Measurements from ENCODE around the gene KLHL24.
"Not testable (repeated sequence)": the region's sequence is repeated elsewhere in the genome, so short reads cannot be mapped to it uniquely, and the experiment has no call there.

KLHL24 gene

DNA sequence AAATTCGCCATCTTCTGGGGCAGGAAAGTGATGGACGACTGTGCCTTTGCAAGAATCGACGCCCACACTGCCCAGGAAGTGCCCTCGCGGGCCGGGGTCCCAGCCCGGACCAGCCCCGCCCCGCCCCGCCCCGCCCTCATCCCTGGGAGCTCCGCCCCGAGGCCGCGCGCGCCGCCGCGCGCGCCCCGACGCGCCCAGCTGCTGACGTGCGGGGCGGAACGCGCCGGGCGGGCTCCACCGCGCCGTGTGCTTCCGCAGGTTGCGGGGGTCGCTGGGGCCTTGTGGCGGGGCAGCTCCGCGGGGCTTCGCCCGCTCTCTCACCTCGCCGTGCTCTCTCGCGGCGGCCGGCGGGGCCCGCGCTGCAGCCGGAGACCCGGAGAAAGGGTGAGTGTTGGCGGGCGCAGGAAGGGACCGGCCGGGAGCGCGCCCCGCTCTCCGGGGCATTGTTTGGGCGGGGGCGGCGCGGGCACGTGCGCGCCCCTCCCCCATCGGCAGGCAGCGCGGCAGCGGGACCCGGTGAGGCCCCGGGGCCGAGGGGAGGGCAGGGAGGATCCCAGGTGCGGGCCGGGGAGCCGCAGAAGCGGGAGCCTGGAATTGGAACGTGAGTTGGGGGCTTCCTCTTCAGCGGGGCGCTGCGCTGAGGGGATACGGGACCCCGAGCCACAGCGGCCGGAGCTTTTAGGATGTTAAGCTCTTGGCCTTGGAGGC, 62.3 kb downstream of the KLHL24 start, which contains the start of gene YEATS2:
YEATS2 (plus strand) TSS at position 188 of the 708 bp plus-strand sequence. CDS start 17,366 bp downstream, outside the sequence.
- peak; percentile 96 for DNase-seq (ENCODE audit: low spot score)

DNA sequence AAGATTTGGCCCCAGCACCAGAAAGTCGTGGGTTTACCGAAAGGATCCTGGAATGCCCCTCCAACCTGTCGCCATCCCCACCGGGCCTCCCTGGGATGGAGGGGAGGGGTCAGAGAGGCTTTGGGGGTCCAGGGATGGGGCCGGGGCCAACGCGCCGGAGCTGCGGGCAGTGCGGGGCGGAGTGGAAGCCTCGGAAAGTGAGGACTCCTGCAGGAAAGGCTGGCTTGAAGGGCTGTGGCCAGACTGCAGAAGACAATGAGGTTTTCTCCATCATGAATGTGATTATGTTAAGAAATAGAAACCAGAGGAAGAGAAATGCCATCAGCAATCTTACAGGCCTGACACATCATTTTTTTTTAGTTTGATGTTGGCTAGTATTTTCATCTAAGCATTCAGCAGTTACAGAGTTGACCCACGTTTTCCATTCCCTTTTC, 62.9 kb downstream of the KLHL24 start:
- peak; percentile 66 for DNase-seq (ENCODE audit: low spot score)

DNA sequence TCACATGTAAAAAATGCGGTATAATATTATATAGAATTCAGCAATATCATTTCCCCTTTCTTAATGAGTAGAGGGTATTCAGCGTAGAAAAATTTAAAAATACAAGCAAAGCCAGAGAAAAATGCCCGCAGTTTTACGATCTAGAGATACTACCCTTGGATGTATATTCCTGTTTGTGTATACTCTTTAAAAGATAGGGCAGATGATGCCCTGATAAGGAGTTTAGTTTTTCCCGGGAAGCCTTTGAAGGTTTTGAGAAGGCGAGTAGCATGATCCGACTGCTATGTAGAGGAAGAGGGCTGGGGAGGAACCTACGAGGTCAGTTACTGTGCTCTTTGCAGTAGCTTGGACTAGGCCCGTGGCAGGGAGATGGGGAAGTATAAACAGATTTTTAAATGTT, 63.3 kb downstream of the KLHL24 start:
- DNase-seq (ENCODE audit: low spot score): peak; percentile 34

DNA sequence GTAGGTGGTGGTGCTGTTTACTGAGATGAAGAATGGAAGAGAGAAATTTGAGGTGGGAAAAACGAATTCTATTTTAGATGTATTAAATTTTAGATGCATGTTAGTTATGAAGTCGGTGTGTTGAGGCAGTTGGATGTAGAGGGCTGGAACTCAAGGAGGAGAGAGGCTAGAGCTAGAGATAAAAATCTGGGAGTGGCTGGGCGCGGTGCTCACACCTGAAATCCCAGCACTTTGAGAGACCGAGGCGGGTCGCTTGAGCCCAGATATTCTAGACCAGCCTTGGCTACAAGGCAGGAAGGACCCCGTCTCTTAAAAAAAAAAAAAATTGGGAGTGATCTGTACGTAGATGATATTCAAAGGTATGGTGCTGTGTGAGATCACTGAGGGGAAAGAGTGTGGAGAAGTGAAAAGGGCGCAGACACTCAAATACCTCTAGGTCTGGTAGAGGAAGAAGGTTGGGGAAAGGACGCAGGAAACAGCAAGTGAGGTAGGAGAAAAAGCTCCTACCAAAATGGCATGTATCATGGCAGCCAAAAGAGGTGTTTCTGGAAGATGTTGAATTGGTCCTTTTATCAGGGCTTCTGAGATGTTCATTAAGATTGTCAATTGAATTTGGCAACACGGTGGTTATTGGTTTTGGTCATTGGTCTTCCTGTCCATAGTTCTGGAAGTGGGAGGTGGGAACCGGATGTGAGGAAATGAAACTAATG, 64.0 kb downstream of the KLHL24 start:
- DNase-seq (ENCODE audit: low spot score): no peak

DNA sequence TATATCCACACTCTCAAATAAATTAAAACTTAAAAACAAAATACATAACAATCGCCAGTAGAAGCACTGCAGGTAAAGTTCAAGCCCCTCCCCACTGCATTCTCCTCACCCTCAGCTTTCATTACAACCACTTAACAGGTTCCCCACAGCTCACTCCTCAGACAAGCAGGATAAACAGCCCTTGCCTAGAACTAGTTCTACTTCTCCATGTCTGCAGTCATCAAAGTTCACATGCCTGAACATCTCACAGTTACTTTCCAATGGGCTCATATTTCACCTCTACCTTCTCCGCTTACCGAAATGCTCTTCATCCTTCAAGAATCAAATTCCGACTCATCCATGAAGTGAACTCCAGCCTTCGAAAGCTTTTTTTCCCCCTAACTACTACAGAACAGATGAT, 66.3 kb downstream of the KLHL24 start:
- DNase-seq (ENCODE audit: low spot score): no peak

DNA sequence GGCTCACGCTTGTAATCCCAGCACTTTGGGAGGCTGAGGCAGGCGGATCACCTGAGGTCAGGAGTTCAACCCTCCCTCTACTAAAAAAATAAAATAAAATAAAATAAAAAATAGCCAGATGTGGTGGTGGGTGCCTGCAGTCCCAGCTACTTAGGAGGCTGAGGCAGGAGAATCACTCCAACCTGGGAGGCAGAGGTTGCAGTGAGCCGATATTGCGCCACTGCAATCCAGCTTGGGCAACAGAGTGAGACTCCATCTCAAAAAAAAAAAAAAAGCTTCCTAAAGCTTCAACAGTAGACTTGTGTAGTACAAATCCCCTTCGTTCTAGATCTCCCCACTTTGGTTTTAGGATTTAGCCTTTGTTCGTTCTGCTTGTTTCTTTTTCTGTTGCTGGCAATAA, 68.5 kb downstream of the KLHL24 start:
- not testable (repeated sequence) for DNase-seq (ENCODE audit: low spot score)

DNA sequence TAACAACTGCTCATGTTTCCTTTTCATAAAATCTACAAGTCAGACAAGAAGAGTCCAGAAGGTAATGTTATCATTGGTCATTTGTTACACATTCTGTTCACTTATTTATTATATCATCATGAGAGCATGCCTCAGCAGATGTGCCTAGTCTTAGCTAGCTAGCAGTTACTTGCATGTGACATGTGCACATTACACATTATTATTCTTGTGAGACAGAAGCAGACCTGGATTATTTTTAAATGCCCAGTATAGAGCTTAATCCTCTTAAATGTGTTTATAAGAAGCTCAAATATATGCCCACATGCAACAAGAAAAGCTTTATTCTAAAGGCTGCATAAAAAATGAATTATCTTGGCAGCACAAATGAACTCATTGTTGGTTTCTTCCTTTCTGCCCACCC, 74.8 kb downstream of the KLHL24 start:
- no peak for DNase-seq (ENCODE audit: low spot score)

DNA sequence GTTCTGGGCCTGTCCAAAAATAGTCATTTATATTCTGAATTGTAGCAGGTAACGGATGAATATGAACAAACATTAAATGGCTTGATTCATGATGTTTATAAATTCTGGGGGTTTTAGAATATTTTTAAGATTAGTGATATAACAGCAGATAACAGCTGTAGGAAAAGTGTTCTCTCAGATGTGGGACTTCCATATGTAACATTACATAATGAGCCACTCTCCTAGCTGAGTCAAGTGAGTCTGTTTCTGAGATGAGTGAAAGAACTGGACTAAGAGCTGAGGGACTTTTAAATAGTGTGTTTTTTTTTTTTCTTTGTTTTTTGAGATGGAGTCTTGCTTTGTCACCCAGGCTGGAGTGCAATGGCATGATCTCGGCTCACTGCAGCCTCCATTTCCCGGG, 76.1 kb downstream of the KLHL24 start:
- DNase-seq (ENCODE audit: low spot score): no peak

DNA sequence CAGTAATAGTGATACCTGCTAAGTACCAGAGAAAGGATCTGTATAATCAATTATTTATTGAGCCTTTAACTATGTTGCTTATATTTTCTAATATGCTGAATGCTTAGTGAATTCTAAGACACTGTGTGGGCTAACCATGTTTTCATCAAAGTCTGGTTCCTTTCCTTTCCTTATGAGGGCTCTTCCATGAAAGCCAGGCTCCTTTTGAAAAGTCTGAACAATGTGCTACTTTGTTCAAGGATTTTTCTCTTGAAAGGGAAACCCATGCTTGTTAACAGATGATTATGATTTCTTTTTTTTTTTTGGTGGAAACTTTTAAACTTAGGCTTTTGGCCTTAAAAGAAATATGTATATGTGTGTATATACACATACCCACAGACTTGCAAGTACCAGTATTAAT, 79.2 kb downstream of the KLHL24 start:
- DNase-seq (ENCODE audit: low spot score): no peak

DNA sequence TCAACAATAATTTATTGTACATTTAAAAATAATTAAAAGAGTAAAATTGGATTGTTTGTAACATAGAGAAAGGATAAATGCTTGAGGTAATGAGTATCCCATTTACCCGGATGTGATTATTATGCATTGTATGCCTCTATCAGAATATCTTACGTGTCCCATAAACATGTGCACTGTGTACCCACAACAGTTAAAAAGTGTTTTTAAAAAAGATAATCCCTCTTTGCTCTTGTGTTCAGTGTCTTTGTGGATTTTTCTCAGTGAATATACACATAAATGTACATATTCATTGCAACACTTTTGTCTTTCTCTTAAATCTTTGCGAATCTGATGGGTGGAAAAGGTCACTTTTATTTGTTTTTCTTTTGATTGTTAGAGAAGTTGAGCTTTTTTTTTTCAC, 82.6 kb downstream of the KLHL24 start:
- DNase-seq (ENCODE audit: low spot score): no peak

DNA sequence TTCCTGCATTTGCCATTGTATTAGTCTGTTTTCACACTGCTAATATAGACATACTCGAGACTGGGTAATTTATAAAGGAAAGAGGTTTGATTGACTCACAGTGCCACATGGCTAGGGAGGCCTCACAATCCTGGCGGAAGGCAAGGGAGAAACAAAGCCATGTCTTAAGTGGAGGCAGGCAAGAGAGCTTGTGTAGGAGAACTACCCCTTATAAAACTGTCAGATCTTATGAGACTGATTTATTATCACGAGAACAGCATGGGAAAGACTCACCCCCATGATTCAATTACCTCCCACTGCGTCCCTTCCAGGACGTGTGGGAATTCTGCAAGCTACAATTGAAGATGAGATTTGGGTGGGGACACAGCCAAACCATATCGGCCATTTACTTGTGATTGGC, 90.0 kb downstream of the KLHL24 start:
- DNase-seq (ENCODE audit: low spot score): no peak

DNA sequence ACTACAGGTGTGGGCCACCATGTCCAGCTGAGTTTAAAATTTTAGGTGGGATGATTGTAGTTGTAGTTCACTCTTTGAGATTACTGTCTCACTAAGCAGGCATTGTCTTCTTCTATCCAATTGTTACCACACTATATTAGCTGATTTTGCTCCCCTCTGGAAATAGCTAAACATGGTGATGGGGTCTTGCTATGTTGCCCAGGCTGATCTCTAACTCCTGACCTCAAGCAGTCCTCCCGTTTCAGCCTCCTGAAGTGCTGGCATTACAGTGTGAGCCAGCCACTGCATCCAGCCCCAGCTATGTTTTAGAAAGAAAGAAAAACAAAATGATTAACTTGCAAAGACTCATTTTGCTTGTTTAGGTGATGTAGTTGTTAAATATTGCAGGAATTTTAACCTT, 92.8 kb downstream of the KLHL24 start:
- no peak for DNase-seq (ENCODE audit: low spot score)

DNA sequence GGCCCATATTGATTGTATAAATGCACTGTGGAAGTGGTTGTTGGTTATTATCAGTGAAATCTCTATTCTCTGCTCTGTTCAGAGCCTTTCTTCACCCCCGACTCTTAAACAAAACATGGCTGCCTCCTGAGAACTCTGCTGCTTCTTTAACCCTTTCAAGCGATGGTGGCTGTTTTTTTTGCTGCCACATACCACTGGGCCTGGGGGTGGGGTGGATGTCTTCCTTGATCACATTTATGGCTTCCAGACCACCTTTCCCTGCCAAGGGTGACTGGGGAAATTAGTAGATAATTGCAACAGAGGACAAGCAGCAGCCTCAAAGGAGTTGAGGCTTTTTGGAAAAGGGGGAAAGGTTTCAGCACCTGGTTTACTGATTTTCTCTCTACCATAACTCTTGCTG, 94.9 kb downstream of the KLHL24 start:
- no peak for DNase-seq (ENCODE audit: low spot score)

DNA sequence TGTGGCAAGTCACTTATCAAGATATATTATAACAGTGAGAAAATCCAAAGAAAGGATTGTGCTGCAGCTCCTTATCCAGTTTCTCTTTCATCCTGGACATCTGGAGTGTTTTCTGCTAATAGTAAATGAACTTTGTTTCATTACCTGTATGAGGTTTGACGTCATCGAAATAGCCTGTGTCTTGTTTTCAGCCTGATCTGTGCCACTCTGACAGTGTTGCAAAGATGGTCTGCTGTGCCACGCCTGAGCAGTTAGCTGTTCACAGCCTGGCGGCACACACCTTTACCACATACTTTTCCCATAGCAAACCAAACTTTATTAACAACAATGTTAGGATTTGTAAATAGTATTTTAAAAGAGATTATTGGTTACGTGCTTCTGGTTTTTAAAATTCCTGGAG, 96.2 kb downstream of the KLHL24 start:
- DNase-seq (ENCODE audit: low spot score): no peak

DNA sequence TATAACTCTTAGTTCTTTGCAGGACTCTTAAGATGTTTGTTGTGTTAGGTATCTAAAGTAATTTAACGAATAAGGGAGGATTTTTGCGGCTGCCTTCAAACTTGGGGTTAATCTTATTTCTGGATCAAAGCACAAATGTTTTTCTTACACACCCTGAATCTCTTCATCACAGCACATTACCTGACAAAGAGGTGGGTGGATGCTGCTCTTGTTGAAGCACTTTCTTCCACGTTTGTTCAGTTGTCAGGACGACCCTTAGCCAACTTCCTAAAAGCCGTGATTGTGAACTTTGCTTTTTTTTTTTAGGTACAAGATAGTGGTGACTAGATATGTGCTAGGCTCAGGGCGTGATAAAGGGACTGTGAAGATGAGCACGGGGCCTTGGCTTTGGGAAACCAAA, 98.1 kb downstream of the KLHL24 start:
- no peak for DNase-seq (ENCODE audit: low spot score)

All from AG08396 (cell line).